ENCODE results near the gene SLC30A3. TPM values are rescaled to one million over a fixed set of nuclear protein-coding genes. Genes with fewer than 3 reads are reported as not detected.

SLC30A3 gene
- total and polyA plus RNA-seq, 3 donors from 2014 or later: 111 to 160 (median 130) TPM

DNA sequence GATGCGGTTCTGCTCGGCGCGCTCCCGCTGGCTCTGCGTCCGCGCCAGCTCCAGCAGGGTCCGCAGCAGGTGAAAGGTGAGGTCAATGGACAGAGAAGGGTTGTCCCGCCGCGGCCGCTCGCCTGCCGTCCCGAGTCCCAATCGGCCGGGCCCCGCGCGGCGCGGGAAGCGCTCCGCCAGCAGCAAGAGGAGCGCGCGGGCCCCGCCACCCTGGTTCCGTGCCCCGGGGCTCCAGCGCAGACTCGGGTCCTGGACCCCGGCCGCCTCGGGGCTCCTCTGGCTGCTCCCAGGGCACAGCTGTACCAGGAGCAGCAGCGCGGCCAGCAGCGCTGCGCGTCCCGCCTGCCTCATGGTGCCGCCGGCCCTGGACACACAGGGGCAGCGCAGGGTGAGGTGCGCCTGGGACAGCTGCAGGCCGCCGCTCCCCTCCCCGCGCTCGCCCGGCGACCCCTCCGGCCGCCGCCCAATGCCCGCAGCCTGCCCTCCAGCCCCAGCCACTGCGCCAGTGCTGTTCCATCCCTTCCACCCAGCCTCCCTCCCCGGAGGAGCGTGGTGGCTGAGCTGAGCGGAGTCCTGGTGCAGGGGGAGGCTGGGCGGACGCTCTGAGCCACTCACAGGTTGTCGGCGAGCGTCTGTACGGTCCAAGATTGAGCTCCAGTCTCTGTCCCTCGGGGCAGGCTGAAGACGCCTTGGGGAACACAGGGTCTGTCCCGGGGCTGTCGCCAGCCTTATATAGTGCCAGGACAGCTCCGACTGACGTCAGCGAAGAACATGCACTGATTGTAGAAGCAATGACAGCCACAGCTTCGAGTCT, 44.9 kb upstream of the SLC30A3 start:
- no peaks in the 10 kb centered on the region for H3K27me3 ChIP-seq
- no peak for DNase-seq
- 33 to 50% methylated on average over 25 to 75 of the region's 75 CpGs for WGBS, 2 donors
- H3K4me3 ChIP-seq: no peak overlapping the region
- TF ChIP-seq, protein P1, sequence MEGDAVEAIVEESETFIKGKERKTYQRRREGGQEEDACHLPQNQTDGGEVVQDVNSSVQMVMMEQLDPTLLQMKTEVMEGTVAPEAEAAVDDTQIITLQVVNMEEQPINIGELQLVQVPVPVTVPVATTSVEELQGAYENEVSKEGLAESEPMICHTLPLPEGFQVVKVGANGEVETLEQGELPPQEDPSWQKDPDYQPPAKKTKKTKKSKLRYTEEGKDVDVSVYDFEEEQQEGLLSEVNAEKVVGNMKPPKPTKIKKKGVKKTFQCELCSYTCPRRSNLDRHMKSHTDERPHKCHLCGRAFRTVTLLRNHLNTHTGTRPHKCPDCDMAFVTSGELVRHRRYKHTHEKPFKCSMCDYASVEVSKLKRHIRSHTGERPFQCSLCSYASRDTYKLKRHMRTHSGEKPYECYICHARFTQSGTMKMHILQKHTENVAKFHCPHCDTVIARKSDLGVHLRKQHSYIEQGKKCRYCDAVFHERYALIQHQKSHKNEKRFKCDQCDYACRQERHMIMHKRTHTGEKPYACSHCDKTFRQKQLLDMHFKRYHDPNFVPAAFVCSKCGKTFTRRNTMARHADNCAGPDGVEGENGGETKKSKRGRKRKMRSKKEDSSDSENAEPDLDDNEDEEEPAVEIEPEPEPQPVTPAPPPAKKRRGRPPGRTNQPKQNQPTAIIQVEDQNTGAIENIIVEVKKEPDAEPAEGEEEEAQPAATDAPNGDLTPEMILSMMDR (IDR thresholded peaks at IDR 0.05): no peak
- no peak for TF ChIP-seq POLR2A (IDR thresholded peaks at IDR 0.05)
- peaks cover 3% of the 10 kb centered on the region for H3K36me3 ChIP-seq (ENCODE audit: low read depth, missing control alignments)
- no peaks in the 10 kb centered on the region for H3K9me3 ChIP-seq
- no peak overlapping the region for H3K27ac ChIP-seq
- no peaks in the 10 kb centered on the region for H3K4me1 ChIP-seq
- intact Hi-C loops (cut with DNase I; ENCODE audit: low total_unique reads): loop anchor here (10.0 kb wide), 1 partner anchor 213 kb away; no protein-coding TSS in a partner anchor

- Histone ChIP-seq H3K9me3 (no peaks in the 10 kb centered on the region), H3K36me3 (ENCODE audit: low read depth, missing control alignments) (peaks cover 3% of the 10 kb centered on the region), H3K27me3 (no peaks in the 10 kb centered on the region), H3K4me1 (no peaks in the 10 kb centered on the region), H3K4me3 (no peak overlapping the region), H3K27ac (no peak overlapping the region)
- intact Hi-C loops (cut with DNase I; ENCODE audit: low total_unique reads): loop anchor here (10.0 kb wide), 1 partner anchor 212 kb away; no protein-coding TSS in a partner anchor
- TF ChIP-seq, protein P1 (IDR thresholded peaks at IDR 0.05): no peak
- TF ChIP-seq POLR2A (IDR thresholded peaks at IDR 0.05): no peak
- DNase-seq: no peak
- 20 to 39% methylated on average over 12 to 14 of the region's 14 CpGs for WGBS, 2 donors
Observed at GRCh38 chr2:27307287-27307544, 44.4 kb upstream of the SLC30A3 start.

GRCh38 chr2:27306573-27307286, 43.9 kb upstream of the SLC30A3 start:
- Histone ChIP-seq H3K27me3 (no peaks in the 10 kb centered on the region), H3K27ac (no peak overlapping the region), H3K36me3 (ENCODE audit: low read depth, missing control alignments) (peaks cover 3% of the 10 kb centered on the region), H3K4me3 (no peak overlapping the region), H3K9me3 (no peaks in the 10 kb centered on the region), H3K4me1 (no peaks in the 10 kb centered on the region)
- DNase-seq: no peak
- intact Hi-C loops (cut with DNase I; ENCODE audit: low total_unique reads): loop anchor here (10.0 kb wide), 1 partner anchor 212 kb away; no protein-coding TSS in a partner anchor
- TF ChIP-seq POLR2A (IDR thresholded peaks at IDR 0.05): no peak
- TF ChIP-seq, protein P1 (IDR thresholded peaks at IDR 0.05): no peak
- WGBS, 2 donors: 19 to 23% methylated on average over 14 to 36 of the region's 51 CpGs

DNA sequence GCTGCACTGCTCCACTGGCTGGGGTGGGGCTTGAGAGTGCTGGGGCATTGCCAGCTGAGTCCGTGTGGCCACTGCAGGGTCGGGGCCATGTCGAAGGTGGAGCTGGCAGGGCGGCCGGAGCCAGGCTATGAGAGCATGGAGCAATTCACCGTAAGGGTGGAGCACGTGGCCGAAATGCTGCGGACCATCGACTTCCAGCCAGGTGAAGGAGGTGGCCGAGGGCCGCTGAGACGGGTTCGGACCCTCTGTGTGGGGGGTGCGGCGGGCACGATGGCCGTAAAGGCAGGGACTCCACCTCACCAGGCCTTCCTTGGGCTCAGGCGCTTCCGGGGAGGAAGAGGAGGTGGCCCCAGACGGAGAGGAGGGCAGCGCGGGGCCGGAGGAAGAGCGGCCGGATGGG, 43.3 kb upstream of the SLC30A3 start:
- WGBS, 2 donors: 36 to 58% methylated on average over 15 to 21 of the region's 26 CpGs
- no peak overlapping the region for H3K4me3 ChIP-seq
- intact Hi-C loops (cut with DNase I; ENCODE audit: low total_unique reads): loop anchor here (10.0 kb wide), 1 partner anchor 211 kb away; no protein-coding TSS in a partner anchor
- TF ChIP-seq, protein P1 (IDR thresholded peaks at IDR 0.05): no peak
- TF ChIP-seq POLR2A (IDR thresholded peaks at IDR 0.05): no peak
- no peak overlapping the region for H3K27ac ChIP-seq
- no peaks in the 10 kb centered on the region for H3K4me1 ChIP-seq
- no peaks in the 10 kb centered on the region for H3K27me3 ChIP-seq
- no peaks in the 10 kb centered on the region for H3K9me3 ChIP-seq
- no peak for DNase-seq
- H3K36me3 ChIP-seq (ENCODE audit: low read depth, missing control alignments): peaks cover 3% of the 10 kb centered on the region

Measured in testis (tissue), 3 donors.